Liver (tissue), 9 donors: ENCODE data around the gene NTM. TPM values are rescaled to one million over a fixed set of nuclear protein-coding genes. Genes with fewer than 3 reads are reported as not detected.

Experiments used
- DNase-seq: peaks from one replicate; pipeline ENCODE4 v3.0.0-alpha.2; 2017; ENCODE audit warnings: low spot score
- H3K27ac ChIP-seq, 2 donors: one replicate each; pipeline ENCODE4 v1.7.0; 2013; ENCODE audit warnings: inconsistent platforms in 2 of 2, low read length in 2 of 2, control low read depth in 1 of 2, low read depth in 1 of 2, mild to moderate bottlenecking in 1 of 2
- H3K27me3 ChIP-seq, 4 donors: one replicate each; pipeline versions ENCODE4 v1.6.1 to v1.7.0; 2013; ENCODE audit warnings: low read length in 3 of 4, inconsistent platforms in 1 of 4, mild to moderate bottlenecking in 1 of 4, moderate library complexity in 1 of 4; ENCODE audit not compliant: control insufficient read depth in 4 of 4, insufficient read depth in 4 of 4
- H3K36me3 ChIP-seq, 4 donors: one replicate each; pipeline versions ENCODE4 v1.6.1 to v1.7.0; 2013; ENCODE audit warnings: low read length in 3 of 4, mild to moderate bottlenecking in 3 of 4, low read depth in 1 of 4, moderate library complexity in 1 of 4; ENCODE audit not compliant: control insufficient read depth in 4 of 4, insufficient read depth in 3 of 4
- H3K4me1 ChIP-seq, 4 donors: one replicate each; pipeline versions ENCODE4 v1.6.1 to v1.7.0; 2013; ENCODE audit warnings: low read length in 3 of 4, mild to moderate bottlenecking in 3 of 4, moderate library complexity in 1 of 4; ENCODE audit not compliant: control insufficient read depth in 4 of 4, insufficient read depth in 4 of 4
- H3K4me3 ChIP-seq, 3 donors: one replicate each; pipeline versions ENCODE4 v1.6.1 to v1.7.0; 2013; ENCODE audit warnings: low read length in 3 of 3, control low read depth in 1 of 3, low read depth in 1 of 3, mild to moderate bottlenecking in 1 of 3
- H3K9ac ChIP-seq, 2 donors: one replicate each; pipeline ENCODE4 v1.7.0; 2013; ENCODE audit warnings: low read length in 2 of 2, mild to moderate bottlenecking in 2 of 2, moderate library complexity in 2 of 2, control low read depth in 1 of 2, low read depth in 1 of 2
- H3K9me3 ChIP-seq, 4 donors: one replicate each; pipeline versions ENCODE4 v1.6.1 to v1.7.0; 2013; ENCODE audit warnings: low read length in 3 of 4; ENCODE audit not compliant: control insufficient read depth in 4 of 4
- ATF3 ChIP-seq: IDR thresholded peaks from 2 replicates; pipeline ENCODE4 v1.6.1; 2016; ENCODE audit warnings: antibody characterized with exemption
- CTCF ChIP-seq: fragments of 150-350 bp; IDR thresholded peaks from 2 replicates; pipeline ENCODE4 v1.5.1; 2017; ENCODE audit warnings: improper control_type of control experiment, low read depth, low read length; ENCODE audit not compliant: missing input control
- EGR1 ChIP-seq, 2 donors: IDR thresholded peaks; 2 replicates each; pipeline ENCODE4 v1.6.1; 2016 to 2018; ENCODE audit warnings: antibody characterized with exemption in 2 of 2, low read depth in 2 of 2
- FOXA1 ChIP-seq: IDR thresholded peaks from 2 replicates; pipeline ENCODE4 v1.6.1; 2016; ENCODE audit warnings: antibody characterized with exemption
- FOXA2 ChIP-seq: IDR thresholded peaks from 2 replicates; pipeline ENCODE4 v1.6.1; 2016; ENCODE audit warnings: antibody characterized with exemption
- GABPA ChIP-seq, 2 donors: IDR thresholded peaks in 1 of 2; conservative IDR thresholded peaks in 1 of 2; 2 replicates each; pipeline ENCODE4 v1.6.1; 2016; ENCODE audit warnings: antibody characterized with exemption in 2 of 2, mild to moderate bottlenecking in 1 of 2, moderate library complexity in 1 of 2
- HNF4A ChIP-seq, 2 donors: conservative IDR thresholded peaks; 2 replicates each; pipeline ENCODE4 v1.6.1; 2016; ENCODE audit warnings: antibody characterized with exemption in 2 of 2, mild to moderate bottlenecking in 2 of 2
- HNF4G ChIP-seq: IDR thresholded peaks from 2 replicates; pipeline ENCODE4 v1.6.1; 2016; ENCODE audit warnings: antibody characterized with exemption
- JUND ChIP-seq, 2 donors: IDR thresholded peaks; 2 replicates each; pipeline ENCODE4 v1.6.1; 2016; ENCODE audit warnings: antibody characterized with exemption in 2 of 2
- MAX ChIP-seq: IDR thresholded peaks from 2 replicates; pipeline ENCODE4 v1.6.1; 2016; ENCODE audit warnings: antibody characterized with exemption
- NR2F2 ChIP-seq: IDR thresholded peaks from 2 replicates; pipeline ENCODE4 v1.6.1; 2016; ENCODE audit warnings: antibody characterized with exemption
- RAD21 ChIP-seq, 2 donors: IDR thresholded peaks; 2 replicates each; pipeline ENCODE4 v1.6.1; 2016; ENCODE audit warnings: antibody characterized with exemption in 2 of 2, mild to moderate bottlenecking in 2 of 2
- REST ChIP-seq: IDR thresholded peaks from 2 replicates; pipeline ENCODE4 v1.6.1; 2016; ENCODE audit warnings: antibody characterized with exemption, mild to moderate bottlenecking
- RXRA ChIP-seq, 2 donors: IDR thresholded peaks; 2 replicates each; pipeline ENCODE4 v1.6.1; 2017 to 2018; ENCODE audit warnings: antibody characterized with exemption in 2 of 2, mild to moderate bottlenecking in 1 of 2
- SP1 ChIP-seq: IDR thresholded peaks from 2 replicates; pipeline ENCODE4 v1.6.1; 2018; ENCODE audit warnings: antibody characterized with exemption, mild to moderate bottlenecking
- TAF1 ChIP-seq: conservative IDR thresholded peaks from 2 replicates; pipeline ENCODE4 v1.6.1; 2016; ENCODE audit warnings: antibody characterized with exemption, mild to moderate bottlenecking
- YY1 ChIP-seq: IDR thresholded peaks from 2 replicates; pipeline ENCODE4 v1.6.1; 2016; ENCODE audit warnings: antibody characterized with exemption, mild to moderate bottlenecking
- ZBTB33 ChIP-seq: IDR thresholded peaks from 2 replicates; pipeline ENCODE4 v1.6.1; 2016; ENCODE audit warnings: antibody characterized with exemption
- WGBS: extraction: QIAGEN DNeasy Blood & Tissue Kit; methylation state at CpG from one replicate; pipeline ENCODE4 v1.1.7; 2013; 5-methylcytosine and 5-hydroxymethylcytosine counted together
- polyA plus RNA-seq, 2 donors: library from polyadenylated mRNA; stranded (reverse) in 1 of 2; unstranded in 1 of 2; fragments of 200-250 nt in 1 of 2; fragments of >200 nt in 1 of 2; fragmentation: Nextera tagmentation in 1 of 2; extraction: Ambion mirVana in 1 of 2; gene quantifications; one replicate each; pipeline versions ENCODE4 v1.2.1 to v1.2.3, GENCODE V29; 2013 to 2015
- total RNA-seq, 2 donors: library from RNA; depleted of rRNA; stranded (reverse); fragments of >200 nt; gene quantifications; one replicate each; pipeline ENCODE4 v1.2.3, GENCODE V29; 2014
- donor health status: healthy.
- donor health status: healthy.
- donor health status: healthy.
- donor health status: healthy.
- donor health status: healthy.

Gene NTM
- total and polyA plus RNA-seq, 4 donors, result 0.08 to 1.1 (median 0.08) TPM; not detected in 1

GRCh38 chr11:131654849-131655248 is 284.4 kb downstream of the NTM start:
- Histone ChIP-seq H3K36me3 (no peaks in the 10 kb centered on the region), H3K4me3 (no peak overlapping the region), H3K9ac (no peak overlapping the region), H3K4me1 (no peaks in the 10 kb centered on the region), H3K9me3 (no peaks in the 10 kb centered on the region), H3K27me3 (peaks cover 0 to 4% (median 0%) of the 10 kb centered on the region in 4 donors), H3K27ac (no peak overlapping the region)
- DNase-seq, result no peak
- no peak for TF ChIP-seq ATF3
- TF ChIP-seq NR2F2, result no peak
- TF ChIP-seq RAD21 (IDR thresholded peaks at IDR 0.05), result no peak
- TF ChIP-seq SP1, result no peak
- TF ChIP-seq EGR1 (IDR thresholded peaks at IDR 0.05; ENCODE audit: low read depth in 2 of 2), result no peak
- TF ChIP-seq JUND (IDR thresholded peaks at IDR 0.05), result no peak
- TF ChIP-seq HNF4A (conservative IDR thresholded peaks at IDR 0.05), result no peak
- TF ChIP-seq ZBTB33, result no peak
- 82% methylated on average over 10 of the region's 10 CpGs for WGBS

- Histone ChIP-seq H3K4me1 (no peaks in the 10 kb centered on the region), H3K27ac (no peak overlapping the region), H3K9me3 (no peaks in the 10 kb centered on the region), H3K27me3 (peaks cover 0 to 6% (median 0%) of the 10 kb centered on the region in 4 donors), H3K4me3 (no peak overlapping the region), H3K36me3 (no peaks in the 10 kb centered on the region), H3K9ac (no peak overlapping the region)
- no peak for DNase-seq
- no peak for TF ChIP-seq RXRA (IDR thresholded peaks at IDR 0.05)
- TF ChIP-seq HNF4G, result no peak
- no peak for TF ChIP-seq ZBTB33
- no peak for TF ChIP-seq MAX
- no peak for TF ChIP-seq RAD21 (IDR thresholded peaks at IDR 0.05)
- no peak for TF ChIP-seq FOXA2
- TF ChIP-seq GABPA (IDR thresholded peaks at IDR 0.05 in 1 of 2, conservative IDR thresholded peaks at IDR 0.05 in 1 of 2), result no peak
- no peak for TF ChIP-seq CTCF
- no peak for TF ChIP-seq JUND (IDR thresholded peaks at IDR 0.05)
- TF ChIP-seq NR2F2, result no peak
- no peak for TF ChIP-seq HNF4A (conservative IDR thresholded peaks at IDR 0.05)
- no peak for TF ChIP-seq REST
- no peak for TF ChIP-seq EGR1 (IDR thresholded peaks at IDR 0.05; ENCODE audit: low read depth in 2 of 2)
- TF ChIP-seq FOXA1, result no peak
- no peak for TF ChIP-seq TAF1
- no peak for TF ChIP-seq YY1
- TF ChIP-seq SP1, result no peak
- no peak for TF ChIP-seq ATF3
- 36% methylated on average over 9 of the region's 9 CpGs for WGBS
Observed at GRCh38 chr11:131656179-131656838, 285.9 kb downstream of the NTM start.
